CD1c-positive myeloid dendritic cell (primary cell): Measurements from ENCODE around the gene CIDEC.

ENCODE experiments used
- DNase-seq: peaks from one replicate; pipeline ENCODE4 v3.0.0-alpha.2; 2016; ENCODE audit errors: extremely low spot score

Gene CIDEC

GRCh38 chr3:9846931-9847488 is 33.0 kb downstream of the CIDEC start:
- DNase-seq, result no peak

GRCh38 chr3:9846231-9846630 is 33.8 kb downstream of the CIDEC start:
- no peak for DNase-seq

DNA sequence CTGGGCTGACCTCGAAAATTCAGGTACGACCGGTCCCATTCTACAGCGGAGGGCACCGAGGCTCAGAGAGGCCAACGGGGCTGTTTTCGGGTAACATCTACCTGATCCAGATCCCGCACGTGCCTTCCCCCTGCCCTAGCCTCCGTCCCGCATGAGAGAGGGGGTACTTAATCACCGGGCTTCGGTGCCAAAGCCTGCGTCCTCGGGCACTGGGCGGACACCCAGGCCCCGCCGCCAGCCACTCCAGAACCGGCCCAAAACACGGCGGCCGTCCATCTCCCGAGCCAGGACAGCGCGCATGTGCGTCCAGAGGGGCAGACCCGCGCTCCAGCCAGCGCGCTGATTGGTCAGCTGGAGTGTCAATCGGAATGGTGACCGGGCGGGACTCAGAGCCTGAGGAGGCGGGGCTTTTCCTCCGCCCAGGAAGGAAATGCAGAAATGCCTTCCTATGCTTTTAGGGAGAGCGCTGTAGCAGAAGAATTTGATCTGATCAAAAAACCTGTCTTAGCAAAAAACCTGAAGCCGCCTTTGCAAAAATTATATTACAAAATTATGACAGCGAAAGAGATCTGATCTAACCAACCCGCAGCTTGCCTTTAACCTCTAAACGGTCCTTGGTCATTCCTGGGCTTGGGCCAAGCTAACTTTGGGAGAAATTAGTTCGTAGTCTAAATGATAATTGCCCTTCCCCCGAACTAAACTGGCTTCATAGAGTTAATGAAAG is 36.2 kb downstream of the CIDEC start, which contains the start of gene RPUSD3:
RPUSD3 (minus strand) TSS at position 294 of the 724 bp plus-strand sequence; CDS start at position 276, 18 bp downstream.
- DNase-seq, result peak; percentile 98

- DNase-seq, result no peak
Observed at GRCh38 chr3:9841015-9841414, 39.0 kb downstream of the CIDEC start.

DNA sequence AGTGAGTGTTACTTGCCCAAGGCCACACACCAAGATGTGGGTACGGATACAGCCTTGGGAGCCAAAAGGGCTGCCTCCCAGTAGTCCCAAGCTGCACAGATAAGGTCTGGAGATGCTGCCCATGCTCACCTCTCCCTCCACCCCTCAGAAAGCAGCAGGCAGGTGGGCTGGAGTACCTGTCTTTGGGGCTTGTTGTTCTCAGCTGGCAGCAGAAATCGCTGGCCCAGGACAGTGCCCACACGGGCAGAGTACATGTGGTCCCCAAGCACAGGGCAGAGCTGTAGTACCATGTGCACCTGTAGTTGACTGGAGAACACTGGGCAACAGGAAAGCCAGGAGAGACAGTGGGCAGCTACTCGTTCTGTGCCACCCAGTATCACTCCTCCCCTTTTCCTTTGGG is 41.2 kb downstream of the CIDEC start:
- DNase-seq, result no peak

- DNase-seq, result no peak
Observed at GRCh38 chr3:9837701-9838582, 42.1 kb downstream of the CIDEC start.

GRCh38 chr3:9834520-9835380 is 45.3 kb downstream of the CIDEC start:
- no peak for DNase-seq

GRCh38 chr3:9833078-9833477 is 47.0 kb downstream of the CIDEC start:
- DNase-seq, result no peak

DNA sequence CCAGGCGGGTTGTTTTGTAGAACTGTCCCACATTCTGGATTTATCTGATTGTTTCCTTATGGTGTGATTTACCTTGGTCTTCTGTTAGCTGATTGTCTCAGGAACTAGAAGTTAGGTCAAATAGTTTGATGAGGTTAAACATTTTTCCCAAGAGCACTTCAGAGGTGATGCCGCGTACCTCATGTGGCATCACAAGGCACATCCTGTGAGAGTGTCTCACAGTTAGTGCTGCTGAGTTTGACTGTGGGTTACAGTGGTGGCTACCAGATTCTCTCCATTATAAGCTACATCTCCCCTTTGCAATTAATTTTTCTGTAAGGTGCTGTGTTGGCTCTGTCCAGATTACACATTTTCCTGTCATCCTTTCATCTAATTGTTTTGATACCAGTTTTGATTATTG is 48.8 kb downstream of the CIDEC start:
- no peak for DNase-seq

DNA sequence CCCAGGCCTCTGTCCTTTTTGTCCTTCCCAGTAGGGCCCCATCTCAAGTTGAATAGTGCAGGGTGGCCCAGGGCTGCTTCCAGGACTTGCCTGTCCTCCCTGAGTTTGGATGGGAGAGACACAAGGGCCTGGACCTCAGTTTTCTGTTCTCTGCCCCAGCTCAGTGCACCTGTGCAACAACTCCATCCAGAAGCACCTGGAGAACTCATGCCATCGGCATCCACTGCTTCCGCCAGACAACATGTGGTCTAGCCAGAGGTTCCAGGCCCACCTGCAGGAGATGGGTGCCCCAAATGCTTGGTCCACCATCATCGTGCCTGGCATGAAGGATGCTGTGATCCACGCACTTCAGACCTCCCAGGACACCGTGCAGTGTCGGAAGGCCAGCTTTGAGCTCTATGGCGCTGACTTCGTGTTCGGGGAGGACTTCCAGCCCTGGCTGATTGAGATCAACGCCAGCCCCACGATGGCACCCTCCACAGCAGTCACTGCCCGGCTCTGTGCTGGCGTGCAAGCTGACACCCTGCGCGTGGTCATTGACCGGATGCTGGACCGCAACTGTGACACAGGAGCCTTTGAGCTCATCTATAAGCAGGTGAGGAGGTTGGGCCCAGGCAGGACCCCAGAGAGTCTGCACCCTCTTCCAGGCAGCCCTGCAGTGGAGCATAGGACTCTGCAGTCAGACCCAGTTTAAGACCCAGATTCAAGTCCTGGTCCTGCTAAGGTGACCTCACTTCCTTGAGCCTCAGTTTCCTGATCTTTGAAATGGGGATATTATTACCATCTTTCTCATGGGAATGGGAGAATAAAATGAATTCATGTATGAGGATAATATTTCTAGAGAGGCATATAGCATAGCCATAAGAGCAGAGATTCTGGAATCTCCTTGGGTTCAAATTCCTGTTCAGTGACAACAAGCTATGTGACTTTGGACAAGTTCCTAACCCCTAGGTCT is 51.0 kb downstream of the CIDEC start:
- no peak for DNase-seq

GRCh38 chr3:9826815-9827573 is 53.1 kb downstream of the CIDEC start:
- DNase-seq, result peak; percentile 39

- no peak for DNase-seq
Observed at GRCh38 chr3:9825451-9826040, 54.5 kb downstream of the CIDEC start.

DNA sequence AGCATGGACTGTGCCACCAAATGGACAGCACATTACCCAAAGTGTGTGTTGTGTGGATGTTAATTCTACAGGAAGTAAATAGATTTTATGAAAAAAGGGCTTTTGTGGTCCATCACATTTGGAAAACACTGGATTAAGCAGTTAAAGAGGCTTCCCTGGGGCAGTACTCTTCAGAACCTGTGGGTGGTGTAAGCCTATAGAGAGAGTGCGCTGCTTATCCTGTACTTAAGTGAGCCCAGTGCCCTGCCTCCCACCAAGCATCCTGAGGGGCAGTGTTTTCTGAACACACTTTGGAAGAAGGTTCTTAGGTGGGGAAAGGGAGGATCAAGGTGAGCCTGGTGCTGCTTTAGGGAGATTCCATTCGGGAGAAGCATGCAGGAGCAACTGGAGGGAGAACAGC is 59.1 kb downstream of the CIDEC start:
- no peak for DNase-seq

GRCh38 chr3:9820543-9820942 is 59.5 kb downstream of the CIDEC start:
- DNase-seq, result no peak

DNA sequence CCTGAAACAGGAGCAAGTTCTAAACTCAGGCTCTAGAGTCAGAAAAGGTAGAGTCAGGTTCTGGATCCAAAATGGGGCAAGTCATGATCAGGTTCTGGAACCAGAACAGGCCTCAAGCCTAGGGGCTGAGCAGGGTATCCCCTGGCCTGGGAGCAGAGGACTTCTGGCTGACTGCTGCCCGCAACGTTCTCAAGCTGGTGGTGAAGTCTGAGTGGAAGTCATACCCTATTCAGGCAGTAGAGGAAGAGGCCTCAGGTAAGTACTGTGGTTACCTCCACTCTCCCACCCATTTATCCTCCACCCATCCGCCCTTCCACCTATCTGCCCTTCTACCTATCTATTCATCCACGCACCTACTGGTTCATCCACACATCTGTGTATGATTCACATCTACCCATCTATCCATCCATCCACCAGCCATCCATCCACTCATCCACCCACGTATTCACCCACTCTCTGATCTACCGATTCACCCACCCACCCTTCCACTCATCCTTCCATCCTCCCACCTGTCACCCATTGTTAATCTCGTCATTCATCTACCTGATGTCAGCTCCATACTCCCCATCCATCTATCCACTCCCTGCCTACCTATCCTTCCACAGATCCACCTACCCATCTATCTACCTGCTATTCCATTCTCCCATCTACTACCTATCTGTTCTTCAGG is 61.3 kb downstream of the CIDEC start:
- no peak for DNase-seq

DNA sequence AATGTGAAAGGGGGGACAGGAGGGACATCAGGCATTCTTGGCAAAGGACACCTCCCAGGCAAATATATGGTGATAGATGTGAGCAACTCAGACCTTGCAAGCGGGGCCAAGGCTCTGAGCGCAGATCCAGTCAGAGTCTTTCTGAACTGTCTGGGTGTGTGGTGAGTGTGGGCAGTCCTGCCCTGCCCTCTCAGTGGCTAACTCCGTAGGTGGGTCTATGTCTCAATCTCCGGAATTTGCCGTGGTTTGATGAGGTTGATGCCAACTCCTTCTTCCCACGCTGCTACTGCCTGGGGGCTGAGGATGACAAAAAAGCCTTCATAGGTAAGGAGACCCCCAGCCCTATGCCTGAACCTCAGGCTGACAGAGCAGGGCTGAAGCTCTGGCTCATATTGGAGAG is 62.6 kb downstream of the CIDEC start:
- DNase-seq, result peak; percentile 12
